Vagina (tissue), 2 donors: ENCODE results near the gene SLAMF9. TPM values are rescaled to one million over a fixed set of nuclear protein-coding genes. Genes with fewer than 3 reads are reported as not detected.
"Not testable (repeated sequence)": the region's sequence is repeated elsewhere in the genome, so short reads cannot be mapped to it uniquely, and the experiment has no call there.

Source experiments
- DNase-seq, 2 donors: peaks; one replicate each; pipeline ENCODE4 v3.0.0-alpha.2; 2017; ENCODE audit errors: extremely low spot score in 2 of 2
- H3K27ac ChIP-seq: fragments of 200-600 bp; sonication (generic); one replicate; pipeline ENCODE4 v1.5.1; 2019
- H3K27me3 ChIP-seq: fragments of 200-600 bp; sonication (generic); one replicate; pipeline ENCODE4 v1.5.1; 2019
- H3K36me3 ChIP-seq, 2 donors: fragments of 200-600 bp; sonication (generic); one replicate each; pipeline ENCODE4 v1.5.1; 2017 to 2019
- H3K4me1 ChIP-seq: fragments of 200-600 bp; sonication (generic); one replicate; pipeline ENCODE4 v1.5.1; 2019
- H3K4me3 ChIP-seq, 2 donors: fragments of 200-600 bp; sonication (generic); 1 replicate in 1 of 2; 2 replicates in 1 of 2; pipeline ENCODE4 v1.5.1; 2016 to 2019
- H3K9me3 ChIP-seq: fragments of 200-600 bp; sonication (generic); one replicate; pipeline ENCODE4 v1.5.1; 2019
- CTCF ChIP-seq, 3 experiments: fragments of 450-650 bp in 2 of 3; fragments of 200-600 bp in 1 of 3; sonication (generic) in 1 of 3; IDR thresholded peaks; one replicate each; pipeline ENCODE4 v1.5.1; 2017 to 2019; ENCODE audit warnings: antibody characterized with exemption in 3 of 3, mild to moderate bottlenecking in 2 of 3, moderate library complexity in 2 of 3
- POLR2A ChIP-seq, 2 donors: fragments of 450-650 bp; IDR thresholded peaks; one replicate each; pipeline ENCODE4 v1.6.1; 2017; ENCODE audit warnings: antibody characterized with exemption in 2 of 2, mild to moderate bottlenecking in 2 of 2, moderate library complexity in 2 of 2
- POLR2AphosphoS5 ChIP-seq, 2 donors: sonication (generic); formaldehyde crosslinking; IDR thresholded peaks; one replicate each; pipeline ENCODE4 v1.9.0; 2017; ENCODE audit warnings: antibody characterized with exemption in 2 of 2, mild to moderate bottlenecking in 2 of 2, low read depth in 1 of 2; ENCODE audit not compliant: insufficient read depth in 1 of 2
- intact Hi-C: fragments of 100-400 bp; cut with DNase I; formaldehyde crosslinking; loops from one replicate; pipeline ENCODE4 v1.15.1; 2023
- total RNA-seq: library from RNA; depleted of rRNA; stranded (reverse); fragments of >200 nt; gene quantifications from one replicate; pipeline ENCODE4 v1.2.3, GENCODE V29; 2016

The SLAMF9 gene
- total RNA-seq, 1 donor from 2014 or later = not detected

DNA sequence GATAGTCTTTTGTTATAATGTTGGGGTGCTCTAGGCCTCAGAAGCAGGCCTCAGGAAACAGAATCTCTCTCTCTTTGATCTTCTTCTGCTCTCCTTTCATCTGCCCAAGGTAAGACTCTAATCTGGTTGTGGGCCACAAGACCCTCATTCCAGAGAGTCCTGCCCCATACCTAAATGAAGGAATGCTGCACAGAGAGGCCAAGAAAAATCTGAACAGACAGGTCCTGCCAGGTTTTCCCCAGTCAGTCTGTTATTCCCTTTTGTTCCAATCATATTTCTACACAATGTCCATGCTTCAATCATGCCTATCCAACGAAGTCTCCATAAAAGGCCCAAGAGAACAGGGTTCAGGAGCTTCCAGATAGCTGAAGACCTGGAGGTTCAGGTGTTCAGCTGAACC is 47.1 kb downstream of the SLAMF9 start:
- Histone ChIP-seq H3K4me3 (no peak overlapping the region), H3K27ac (no peak overlapping the region), H3K4me1 (peaks cover 18% of the 10 kb centered on the region), H3K36me3 (no peaks in the 10 kb centered on the region), H3K27me3 (no peaks in the 10 kb centered on the region), H3K9me3 (no peaks in the 10 kb centered on the region)
- intact Hi-C loops = no loop called here
- TF ChIP-seq POLR2A (IDR thresholded peaks at IDR 0.05) = no peak
- no peak for TF ChIP-seq POLR2AphosphoS5 (IDR thresholded peaks at IDR 0.05; ENCODE audit: insufficient read depth in 1 of 2, low read depth in 1 of 2)
- no peak for TF ChIP-seq CTCF (IDR thresholded peaks at IDR 0.05)
- no peak for DNase-seq

DNA sequence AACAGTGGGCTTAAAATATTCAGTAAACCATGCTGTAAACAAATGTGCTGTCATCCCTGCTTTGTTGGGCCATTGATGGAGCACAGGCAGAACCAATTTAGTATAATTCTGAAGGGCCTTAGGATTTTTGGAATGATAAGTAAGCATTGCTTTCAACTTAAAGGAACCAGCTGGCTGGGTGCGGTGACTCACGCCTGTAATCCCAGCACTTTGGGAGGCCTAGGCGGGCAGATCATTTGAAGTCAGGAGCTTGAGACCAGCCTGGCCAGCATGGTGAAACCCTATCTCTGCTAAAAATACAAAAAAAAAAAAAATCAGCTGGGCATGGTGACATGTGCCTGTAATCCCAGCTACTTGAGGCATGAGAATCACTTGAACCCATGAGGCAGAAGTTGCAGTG is 50.0 kb downstream of the SLAMF9 start:
- H3K27me3 ChIP-seq, H3K4me3 ChIP-seq, intact Hi-C loops, H3K9me3 ChIP-seq, H3K27ac ChIP-seq, DNase-seq, H3K36me3 ChIP-seq: not testable (repeated sequence)
- H3K4me1 ChIP-seq = peaks cover 23% of the 10 kb centered on the region

DNA sequence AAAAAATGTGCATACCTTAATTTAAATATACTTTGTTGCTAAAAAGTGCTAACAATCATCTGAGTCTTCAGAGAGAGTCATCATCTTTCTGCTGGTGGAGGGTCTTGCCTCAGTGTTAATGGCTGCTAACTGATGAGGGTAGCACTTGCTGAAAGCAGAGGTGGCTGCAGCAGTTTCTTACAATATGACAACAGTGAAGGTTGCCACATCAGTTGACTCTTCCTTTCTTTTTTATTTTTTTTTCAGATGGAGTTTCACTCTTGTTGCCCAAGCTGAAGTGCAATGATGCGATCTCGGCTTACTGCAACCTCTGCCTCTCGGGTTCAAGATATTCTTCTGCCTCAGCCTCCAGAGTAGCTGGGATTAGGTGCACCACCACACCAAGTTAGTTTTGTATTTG is 51.5 kb downstream of the SLAMF9 start:
- Histone ChIP-seq H3K4me3 (no peak overlapping the region), H3K27me3 (no peaks in the 10 kb centered on the region), H3K9me3 (no peaks in the 10 kb centered on the region), H3K4me1 (peaks cover 23% of the 10 kb centered on the region), H3K27ac (no peak overlapping the region), H3K36me3 (no peaks in the 10 kb centered on the region)
- TF ChIP-seq POLR2A (IDR thresholded peaks at IDR 0.05) = no peak
- no peak for TF ChIP-seq CTCF (IDR thresholded peaks at IDR 0.05)
- no peak for TF ChIP-seq POLR2AphosphoS5 (IDR thresholded peaks at IDR 0.05; ENCODE audit: insufficient read depth in 1 of 2, low read depth in 1 of 2)
- DNase-seq = no peak
- intact Hi-C loops = no loop called here

Other genes with a start within 250 kb of the SLAMF9 start
- not detected for gene CRP, start 239.6 kb downstream of the SLAMF9 start, total RNA-seq
- 106 TPM for gene DUSP23, start 173.3 kb downstream of the SLAMF9 start, total RNA-seq
- gene FCRL6, start 151.9 kb downstream of the SLAMF9 start, total RNA-seq = not detected
- 1.5 TPM for gene SLAMF8, start 127.4 kb downstream of the SLAMF9 start, total RNA-seq
- not detected for gene VSIG8, start 91.6 kb downstream of the SLAMF9 start, total RNA-seq
- not detected for gene CFAP45, start 54.1 kb downstream of the SLAMF9 start, total RNA-seq
- gene TAGLN2, start 28.7 kb downstream of the SLAMF9 start, total RNA-seq = 290 TPM
- 5.6 TPM for gene IGSF9, start 8.6 kb downstream of the SLAMF9 start, total RNA-seq
- 2.7 TPM for gene PIGM, start 77.8 kb upstream of the SLAMF9 start, total RNA-seq
- not detected for gene KCNJ10, start 115.9 kb upstream of the SLAMF9 start, total RNA-seq
- gene KCNJ9, start 127.3 kb upstream of the SLAMF9 start, total RNA-seq = not detected
- 21.6 TPM for gene IGSF8, start 144.4 kb upstream of the SLAMF9 start, total RNA-seq
- 11.0 TPM for gene ATP1A2, start 161.5 kb upstream of the SLAMF9 start, total RNA-seq
- gene ATP1A4, start 197.4 kb upstream of the SLAMF9 start, total RNA-seq = not detected
- gene CASQ1, start 236.3 kb upstream of the SLAMF9 start, total RNA-seq = not detected